ENCODE data around the gene TRAF7.

TRAF7 gene

DNA sequence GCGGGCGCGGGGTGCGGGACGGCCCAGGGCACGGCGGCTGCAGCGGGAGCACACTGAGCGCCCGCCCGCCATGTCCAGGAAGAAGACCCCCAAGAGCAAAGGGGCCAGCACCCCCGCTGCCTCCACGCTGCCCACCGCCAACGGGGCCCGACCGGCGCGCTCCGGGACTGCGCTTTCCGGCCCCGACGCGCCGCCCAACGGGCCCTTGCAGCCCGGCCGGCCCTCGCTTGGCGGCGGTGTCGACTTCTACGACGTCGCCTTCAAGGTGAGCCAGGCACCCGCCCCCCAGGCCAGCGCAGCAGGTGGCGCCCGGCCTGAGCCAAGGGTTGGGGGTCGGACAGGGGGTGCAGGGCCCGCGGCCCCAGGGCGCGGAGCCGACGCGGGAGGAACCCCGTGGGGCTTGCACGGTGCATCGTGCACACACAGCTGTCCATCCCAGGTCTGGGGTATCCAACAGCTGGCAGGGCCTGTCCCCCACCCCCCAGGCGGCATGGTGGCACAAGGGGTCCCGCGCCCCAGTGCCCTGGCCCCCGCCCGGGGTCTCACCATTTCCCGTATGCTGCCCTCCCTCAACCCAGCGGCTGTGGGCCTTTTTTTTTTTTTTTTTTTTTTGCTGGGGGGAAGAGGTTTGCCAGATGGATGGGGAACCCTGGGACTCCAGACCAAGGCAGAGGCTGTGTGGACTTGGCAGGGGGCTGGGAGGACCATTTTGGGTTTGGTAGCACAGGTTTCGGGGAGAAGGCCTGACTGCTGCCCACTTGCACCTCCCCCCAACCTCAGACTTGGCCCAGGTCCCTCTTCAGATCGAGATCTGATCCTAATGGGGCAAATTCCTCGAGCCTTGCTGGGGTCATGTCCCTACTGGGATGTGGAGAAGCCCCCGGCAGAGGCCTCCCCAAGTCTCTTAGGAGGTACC lies 6.6 kb upstream of the TRAF7 start:
- DNase-seq = peak; percentile 72

DNA sequence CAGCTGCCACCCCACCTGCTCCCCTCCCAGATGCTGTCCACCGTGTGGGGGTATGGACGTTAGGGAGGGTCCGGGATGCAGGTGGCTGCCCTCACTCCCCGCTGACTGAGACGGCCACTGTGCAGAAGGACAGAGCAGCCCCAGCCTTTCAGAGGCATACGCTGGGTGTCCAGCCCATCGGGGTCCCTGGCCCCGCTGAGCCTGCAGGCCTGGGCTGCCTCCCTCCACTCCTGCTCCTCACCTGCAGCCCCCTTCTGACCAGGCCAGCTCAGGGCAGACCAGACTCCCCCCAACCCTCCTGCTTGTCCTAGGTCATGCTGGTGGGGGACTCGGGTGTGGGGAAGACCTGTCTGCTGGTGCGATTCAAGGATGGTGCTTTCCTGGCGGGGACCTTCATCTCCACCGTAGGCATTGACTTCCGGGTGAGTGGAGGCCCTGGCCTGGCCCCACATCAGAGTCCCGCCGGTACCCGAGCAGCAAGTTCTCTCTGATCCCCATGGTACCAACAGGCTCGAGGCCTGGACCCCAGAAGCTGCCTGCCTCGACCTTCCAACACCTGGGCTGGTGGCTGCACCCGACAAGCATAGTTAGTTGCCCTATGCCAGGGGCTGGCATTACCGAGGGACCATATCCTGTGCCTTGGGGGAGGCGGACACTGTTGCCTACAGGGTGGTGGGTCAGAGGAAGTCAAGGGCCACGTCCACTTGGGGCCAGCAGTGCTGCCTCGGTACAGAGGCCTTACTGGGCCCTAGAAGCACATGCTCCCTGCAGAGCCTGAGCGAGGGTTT lies 5.8 kb upstream of the TRAF7 start:
- DNase-seq = peak; percentile 78

GRCh38 chr16:2150418-2151187 lies 5.0 kb upstream of the TRAF7 start:
- DNase-seq = peak; percentile 99

DNA sequence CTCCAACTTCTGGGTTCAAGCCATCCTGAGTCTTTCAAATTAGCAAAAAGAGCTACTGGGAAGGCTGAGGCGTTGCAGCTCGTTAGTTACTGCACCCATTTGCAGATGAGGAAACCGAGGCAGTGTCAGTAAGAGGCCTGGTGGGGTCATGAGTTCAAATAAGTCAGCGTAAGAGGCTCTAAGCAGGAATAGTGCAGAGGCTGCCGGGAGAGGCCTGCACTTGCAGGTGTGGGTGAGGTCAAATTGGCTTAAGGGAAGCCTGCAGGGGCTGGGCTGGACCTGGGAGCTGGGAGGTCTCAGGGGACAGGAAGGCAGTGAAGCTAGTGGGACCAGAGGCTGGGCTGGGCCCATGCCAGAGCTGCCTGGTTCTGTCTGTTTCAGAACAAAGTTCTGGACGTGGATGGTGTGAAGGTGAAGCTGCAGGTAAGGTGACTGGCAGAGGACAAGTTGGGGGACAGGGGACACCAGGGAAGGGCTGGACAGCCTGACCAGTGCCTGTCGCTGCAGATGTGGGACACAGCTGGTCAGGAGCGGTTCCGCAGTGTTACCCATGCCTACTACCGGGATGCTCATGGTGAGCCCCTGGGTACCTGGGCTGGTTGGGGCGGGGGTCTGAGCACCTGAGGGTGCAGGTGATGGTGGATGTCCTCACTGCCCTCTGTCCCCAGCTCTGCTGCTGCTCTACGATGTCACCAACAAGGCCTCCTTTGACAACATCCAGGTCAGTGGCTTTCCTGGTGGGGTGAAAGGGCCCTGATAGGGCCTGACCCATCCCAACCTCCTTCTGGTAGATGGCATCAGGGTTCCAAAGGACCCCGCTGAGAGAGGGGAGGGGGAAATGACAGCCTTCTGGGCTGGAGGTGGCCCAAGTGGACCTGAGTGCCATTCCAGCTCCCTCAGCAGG lies 4.1 kb upstream of the TRAF7 start:
- DNase-seq = peak; percentile 92

GRCh38 chr16:2152695-2153506 lies 2.7 kb upstream of the TRAF7 start:
- DNase-seq = peak; percentile 65

- peak; percentile 76 for DNase-seq
These were observed 970 bp upstream of the TRAF7 start for GRCh38 chr16:2154533-2155090.

- DNase-seq = peak; percentile 35
These were observed 631 bp downstream of the TRAF7 start for GRCh38 chr16:2155977-2156848.

- no peak for DNase-seq
These were observed 1.3 kb downstream of the TRAF7 start for GRCh38 chr16:2156849-2157224.

- no peak for DNase-seq
These were observed 2.1 kb downstream of the TRAF7 start for GRCh38 chr16:2157480-2158261.

DNA sequence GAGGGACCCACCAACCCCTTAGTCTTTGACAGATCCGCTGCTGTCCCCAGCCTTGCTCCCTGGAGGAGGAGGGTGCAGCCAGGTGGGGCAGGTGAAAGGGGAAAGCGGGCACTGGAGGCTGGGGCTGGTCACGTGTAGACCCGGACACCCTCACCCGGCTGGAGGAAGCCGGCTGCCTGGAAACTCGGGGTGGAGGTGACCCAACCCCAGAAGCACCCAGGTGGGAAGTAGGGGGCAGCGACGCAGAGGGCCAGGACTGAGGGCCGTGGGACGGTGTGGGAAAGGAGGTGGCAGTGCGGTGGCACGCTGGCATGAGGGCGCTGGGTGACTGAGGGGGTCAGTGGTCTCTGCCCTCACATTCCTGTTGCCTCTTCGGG lies 2.7 kb downstream of the TRAF7 start:
- no peak for DNase-seq

- DNase-seq = no peak
These were observed 3.7 kb downstream of the TRAF7 start for GRCh38 chr16:2159175-2159838.

- DNase-seq = no peak
These were observed 5.5 kb downstream of the TRAF7 start for GRCh38 chr16:2160915-2161551.

GRCh38 chr16:2161911-2162310 lies 6.3 kb downstream of the TRAF7 start:
- DNase-seq = no peak

GRCh38 chr16:2162676-2163118 lies 7.1 kb downstream of the TRAF7 start:
- DNase-seq = no peak

DNA sequence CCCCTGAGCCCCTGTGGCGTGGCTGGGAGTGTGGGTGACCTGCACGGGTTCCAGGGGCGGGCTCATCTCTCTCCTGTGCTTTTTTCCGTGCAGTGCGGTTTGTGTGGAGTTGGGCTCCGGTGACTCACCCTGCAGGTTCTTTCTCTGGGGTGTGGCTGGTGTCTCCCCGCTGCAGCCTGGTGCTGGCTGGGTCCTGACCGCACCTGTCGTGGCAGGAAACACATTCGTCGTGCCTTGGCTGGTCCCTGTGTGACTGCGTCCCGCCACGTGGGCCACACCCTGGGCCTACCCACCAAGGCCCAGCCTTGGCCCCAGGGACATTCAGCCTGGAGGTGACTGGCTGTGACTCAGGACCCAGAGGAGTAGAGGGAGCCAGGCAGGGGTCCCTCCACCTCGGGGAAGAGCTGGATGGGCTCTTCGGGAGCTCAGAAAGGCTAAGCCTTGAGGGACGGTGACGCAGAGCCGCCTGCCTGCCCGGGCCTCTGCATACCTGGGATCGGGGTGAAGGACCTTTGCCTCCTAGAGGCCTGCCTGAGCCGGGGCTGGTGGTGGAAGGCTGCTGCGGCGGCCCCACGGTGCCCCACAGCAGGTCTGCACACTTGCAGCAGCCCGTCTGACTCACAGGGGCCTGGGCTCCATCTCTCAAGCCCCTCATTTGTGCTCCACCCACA lies 7.8 kb downstream of the TRAF7 start:
- no peak for DNase-seq

DNA sequence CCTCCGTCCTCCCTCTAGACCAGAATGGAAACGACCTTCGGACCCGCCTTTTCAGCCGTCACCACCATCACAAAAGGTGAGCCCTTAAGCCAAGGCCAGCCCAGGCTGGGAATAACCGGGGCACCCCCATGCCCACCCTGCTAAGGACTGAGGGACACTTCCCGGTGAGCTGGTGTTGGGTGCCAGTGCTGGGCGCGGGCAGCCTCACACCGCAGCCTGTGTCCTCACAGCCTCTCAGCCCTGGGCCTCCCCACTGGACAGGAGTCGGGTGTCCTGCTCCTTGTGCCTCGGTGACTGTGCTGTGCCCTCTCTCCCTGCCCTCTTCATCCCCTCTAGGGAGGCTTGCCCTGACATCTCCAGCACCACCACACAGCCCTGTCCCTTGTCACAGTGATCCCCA lies 10.3 kb downstream of the TRAF7 start:
- no peak for DNase-seq

Data from NCI-H82 (cell line).